DMS 273 (cell line): ENCODE data around the gene PLXNA4.

Source experiments
- DNase-seq: peaks from one replicate; lab custom pipeline; 2025; ENCODE audit not compliant: unreplicated experiment; lab: John Stamatoyannopoulos, UW

PLXNA4 gene

GRCh38 chr7:132080967-132081668 lies 495.2 kb downstream of the PLXNA4 start:
- DNase-seq: no peak

DNA sequence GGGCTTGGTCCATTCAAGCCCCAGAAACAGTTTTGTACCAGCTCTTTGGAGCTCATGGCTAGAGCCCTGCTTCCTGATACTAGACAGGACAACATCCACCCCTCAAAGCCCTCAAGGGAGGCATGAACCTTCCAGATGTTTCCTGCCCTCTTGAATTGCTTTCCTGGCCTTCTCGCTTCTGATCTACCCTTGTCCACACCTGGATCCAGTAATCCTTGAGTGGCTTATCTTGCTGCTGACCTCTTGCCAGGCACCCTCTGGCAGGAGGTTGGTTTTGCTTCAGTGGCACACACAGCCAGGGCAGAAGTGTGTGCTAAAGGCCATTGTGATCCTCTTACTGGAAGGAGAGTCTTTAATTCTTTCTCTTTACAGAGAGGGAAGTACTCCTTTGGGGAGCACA lies 495.8 kb downstream of the PLXNA4 start:
- no peak for DNase-seq

DNA sequence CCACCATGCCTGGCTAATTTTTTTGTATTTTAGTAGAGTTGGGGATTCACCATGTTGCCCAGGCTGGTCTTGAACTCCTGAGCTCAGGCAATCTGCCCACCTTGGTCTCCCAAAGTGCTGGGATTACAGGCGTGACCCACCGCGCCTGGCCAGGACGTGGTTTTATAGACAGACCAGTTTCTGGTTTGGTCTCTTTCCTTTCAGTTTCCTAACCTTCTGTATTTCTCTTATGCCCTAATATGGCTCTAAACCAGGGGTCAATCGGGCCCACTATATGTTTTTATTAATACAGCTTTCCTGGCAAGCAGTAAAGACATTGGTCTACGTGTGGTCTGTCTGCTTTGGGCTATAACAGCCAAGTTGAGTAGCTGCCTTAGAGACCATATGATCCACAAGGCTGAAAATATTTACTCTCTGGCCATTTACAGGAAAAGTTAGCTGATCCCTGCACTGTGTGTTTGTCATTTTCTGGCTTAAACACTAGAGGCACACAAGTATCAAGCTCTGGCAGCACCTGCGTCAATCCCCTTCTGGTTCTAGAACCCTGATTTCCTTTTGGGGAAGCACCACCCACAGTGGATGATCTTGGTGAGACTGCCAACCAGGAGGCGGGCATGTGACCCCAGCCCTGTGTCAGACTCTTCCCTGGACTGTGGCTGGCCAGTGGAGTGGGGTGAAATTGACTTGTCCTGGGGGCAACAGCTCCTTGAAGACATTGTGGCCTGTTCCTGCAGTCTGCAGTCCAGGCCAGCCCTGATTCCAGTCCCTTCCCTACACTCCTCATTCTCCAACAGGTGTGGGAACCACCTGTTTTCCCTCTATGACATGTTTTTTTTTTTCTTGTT lies 497.2 kb downstream of the PLXNA4 start:
- DNase-seq: peak; percentile 25

GRCh38 chr7:132077971-132078685 lies 498.1 kb downstream of the PLXNA4 start:
- peak; percentile 65 for DNase-seq

GRCh38 chr7:132076301-132077035 lies 499.8 kb downstream of the PLXNA4 start:
- DNase-seq: no peak

DNA sequence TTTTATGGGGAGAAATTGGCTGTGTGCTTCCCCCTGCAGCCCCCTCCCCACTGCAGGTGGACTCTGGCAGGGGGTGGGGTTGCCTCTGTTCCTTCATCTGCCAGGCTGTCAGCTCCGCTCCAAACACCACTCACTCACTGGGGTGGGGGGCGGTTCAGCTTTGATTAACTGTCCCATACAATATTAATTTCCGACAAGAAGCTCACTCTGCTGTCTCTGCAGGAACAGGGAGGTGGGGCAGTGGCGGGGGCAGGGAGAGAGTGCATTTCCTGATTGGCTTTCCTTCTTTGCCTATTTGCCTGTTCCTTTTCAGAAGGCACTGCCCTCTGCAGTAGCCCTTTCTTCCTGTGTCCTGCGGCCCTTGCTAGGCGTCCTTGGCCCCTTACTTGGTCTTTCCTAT lies 500.8 kb downstream of the PLXNA4 start:
- no peak for DNase-seq

DNA sequence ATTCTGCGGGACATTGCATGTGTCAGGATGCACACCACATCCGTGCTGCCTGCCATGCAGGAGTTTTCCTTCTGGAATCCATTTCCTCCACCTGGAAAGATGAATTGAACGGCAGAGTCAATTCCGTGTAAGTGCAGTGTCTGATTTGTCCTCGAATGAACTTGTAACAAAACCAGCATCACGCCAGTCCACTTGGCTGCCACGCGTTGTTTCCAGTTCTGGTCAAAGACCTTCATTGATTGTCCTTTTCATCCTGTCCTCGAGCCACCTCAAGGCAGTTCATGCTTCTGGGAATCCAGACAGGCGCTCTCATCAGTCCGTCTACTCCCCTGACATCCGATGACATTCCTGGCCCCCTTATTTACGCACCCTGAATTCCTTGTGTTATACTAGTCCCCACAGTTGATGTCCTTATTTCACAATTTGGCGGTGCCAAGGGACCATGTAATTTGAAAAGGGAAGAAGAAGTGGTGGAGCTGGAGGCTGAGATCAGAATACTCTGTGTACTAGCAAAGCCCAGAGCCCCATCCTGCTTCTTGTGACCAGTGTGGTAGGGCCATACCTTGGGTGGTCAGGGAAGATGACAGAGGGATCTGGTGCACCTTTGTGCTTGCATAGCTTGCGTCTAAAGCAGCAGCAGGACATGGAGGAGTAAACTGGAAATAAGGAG lies 502.2 kb downstream of the PLXNA4 start:
- DNase-seq: no peak
